Brain microvascular endothelial cell (primary cell): Measurements from ENCODE around the gene C2orf76.
"Not testable (repeated sequence)": the region's sequence is repeated elsewhere in the genome, so short reads cannot be mapped to it uniquely, and the experiment has no call there.

ENCODE experiments used
- DNase-seq: peaks from one replicate; pipeline ENCODE4 v3.0.0-alpha.2; 2020
- H3K27ac ChIP-seq: fragments of 250-450 bp; sonication (Bioruptor Pico); 2 replicates; pipeline ENCODE4 v1.5.1; 2020; ENCODE audit warnings: mild to moderate bottlenecking, moderate library complexity
- H3K27me3 ChIP-seq: fragments of 250-450 bp; sonication (Bioruptor Pico); replicated peaks from 2 replicates; pipeline ENCODE4 v1.5.1; 2020; ENCODE audit warnings: mild to moderate bottlenecking
- H3K36me3 ChIP-seq: fragments of 250-450 bp; sonication (Bioruptor Pico); replicated peaks from 2 replicates; pipeline ENCODE4 v1.5.1; 2020; ENCODE audit warnings: mild to moderate bottlenecking
- H3K4me3 ChIP-seq: 2 replicates; pipeline ENCODE4 v1.5.1; 2011; ENCODE audit warnings: low read depth, mild to moderate bottlenecking, control low read depth, low read length, moderate library complexity
- CTCF ChIP-seq: IDR thresholded peaks from 2 replicates; pipeline ENCODE4 v1.5.1; 2011; ENCODE audit warnings: low read depth, mild to moderate bottlenecking, moderate library complexity, low read length, control low read depth, inconsistent platforms; ENCODE audit errors: missing control alignments
- in situ Hi-C: cut with HindIII; loops from 2 replicates; pipeline ENCODE4 v1.10.0; 2017; ENCODE audit warnings: low sequenced_read_pairs, low pct_ligation_motif_present

Gene C2orf76

GRCh38 chr2:119280680-119281079 lies 86.0 kb downstream of the C2orf76 start:
- Histone ChIP-seq H3K27me3 (no peaks in the 10 kb centered on the region), H3K4me3 (no peak overlapping the region), H3K36me3 (no peaks in the 10 kb centered on the region), H3K27ac (no peak overlapping the region)
- in situ Hi-C loops: no loop called here
- TF ChIP-seq CTCF: no peak
- no peak for DNase-seq

GRCh38 chr2:119279666-119280065 lies 87.0 kb downstream of the C2orf76 start:
- Histone ChIP-seq H3K36me3 (no peaks in the 10 kb centered on the region), H3K27ac (no peak overlapping the region), H3K27me3 (no peaks in the 10 kb centered on the region), H3K4me3 (no peak overlapping the region)
- DNase-seq: no peak
- TF ChIP-seq CTCF: no peak
- in situ Hi-C loops: no loop called here

GRCh38 chr2:119278946-119279345 lies 87.7 kb downstream of the C2orf76 start:
- no peaks in the 10 kb centered on the region for H3K36me3 ChIP-seq
- in situ Hi-C loops: no loop called here
- no peak for DNase-seq
- H3K27me3 ChIP-seq: no peaks in the 10 kb centered on the region
- TF ChIP-seq CTCF: no peak
- H3K4me3 ChIP-seq: no peak overlapping the region
- no peak overlapping the region for H3K27ac ChIP-seq

GRCh38 chr2:119278385-119278784 lies 88.2 kb downstream of the C2orf76 start:
- in situ Hi-C loops, DNase-seq: not testable (repeated sequence)

GRCh38 chr2:119276864-119277263 lies 89.8 kb downstream of the C2orf76 start:
- H3K36me3 ChIP-seq: no peaks in the 10 kb centered on the region
- TF ChIP-seq CTCF: no peak
- in situ Hi-C loops: no loop called here

More at GRCh38 chr2:119278385-119278784, 88.2 kb downstream of the C2orf76 start:
- not testable (repeated sequence) for H3K36me3 ChIP-seq, H3K27ac ChIP-seq, H3K27me3 ChIP-seq, H3K4me3 ChIP-seq

GRCh38 chr2:119267604-119268003 lies 99.0 kb downstream of the C2orf76 start:
- DNase-seq: no peak
- in situ Hi-C loops: no loop called here
- no peak overlapping the region for H3K27ac ChIP-seq
- TF ChIP-seq CTCF: no peak
- H3K4me3 ChIP-seq: no peak overlapping the region
- peaks cover 4% of the 10 kb centered on the region for H3K36me3 ChIP-seq
- H3K27me3 ChIP-seq: no peaks in the 10 kb centered on the region

More at GRCh38 chr2:119276864-119277263, 89.8 kb downstream of the C2orf76 start:
- Histone ChIP-seq H3K27me3 (no peaks in the 10 kb centered on the region), H3K27ac (no peak overlapping the region), H3K4me3 (no peak overlapping the region)
- no peak for DNase-seq
